ENCODE data around the gene SLC7A6OS.
"Not testable (repeated sequence)": the region's sequence is repeated elsewhere in the genome, so short reads cannot be mapped to it uniquely, and the experiment has no call there.

The SLC7A6OS gene

DNA sequence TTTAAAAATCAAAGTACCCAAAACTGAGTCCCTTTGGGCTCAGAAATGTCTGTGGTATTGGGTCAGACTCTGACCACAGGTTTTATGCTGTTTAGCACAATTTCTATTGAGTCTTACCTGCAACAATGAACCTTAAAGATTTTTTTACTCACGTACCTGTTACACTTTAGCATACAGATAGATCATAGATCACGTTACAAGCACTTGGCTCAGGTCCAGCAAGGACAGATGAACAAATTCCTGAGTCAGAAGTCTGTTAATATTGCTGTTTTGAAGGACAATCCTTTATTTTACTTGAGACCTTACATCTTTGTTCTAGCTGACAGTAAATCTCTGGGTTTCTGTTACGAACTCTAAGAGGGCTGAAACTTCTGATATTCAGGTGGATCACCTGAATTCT, 12.8 kb downstream of the SLC7A6OS start:
- no peak for DNase-seq

GRCh38 chr16:68296693-68297092, 14.1 kb downstream of the SLC7A6OS start:
- no peak for DNase-seq

DNA sequence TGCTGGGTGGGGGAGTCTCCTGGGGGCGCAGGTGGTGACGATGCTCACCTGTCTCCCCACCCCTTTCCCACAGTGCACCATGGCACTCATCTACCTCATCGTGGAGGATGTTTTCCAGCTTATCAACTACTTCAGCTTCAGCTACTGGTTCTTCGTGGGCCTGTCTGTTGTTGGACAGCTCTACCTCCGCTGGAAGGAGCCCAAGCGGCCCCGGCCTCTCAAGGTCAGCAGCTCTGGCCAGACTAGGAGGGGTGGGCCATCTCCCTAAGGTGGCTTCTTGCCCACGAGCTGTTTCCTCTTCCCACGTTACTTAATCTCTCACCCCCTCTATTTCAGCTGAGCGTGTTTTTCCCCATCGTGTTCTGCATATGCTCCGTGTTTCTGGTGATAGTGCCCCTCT, 14.5 kb downstream of the SLC7A6OS start:
- DNase-seq = no peak

DNA sequence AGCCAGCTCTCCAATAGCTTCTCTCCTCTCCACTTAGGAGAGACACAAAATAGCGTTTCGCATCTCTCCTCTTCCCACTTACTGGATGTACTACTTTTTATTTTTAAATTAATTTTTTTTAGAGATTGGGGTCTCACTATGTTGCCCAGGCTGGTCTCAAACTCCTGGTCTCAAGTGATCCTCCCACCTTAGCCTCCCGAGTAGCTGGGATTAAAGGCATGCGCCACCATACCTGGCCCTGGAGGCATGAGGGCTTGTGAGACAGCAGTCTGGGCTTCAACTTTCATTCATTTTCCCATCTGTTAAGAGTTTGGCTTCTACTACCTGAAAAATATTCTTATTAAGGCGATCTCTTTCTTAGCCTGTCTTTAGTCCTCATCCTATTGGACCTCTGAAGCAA, 18.3 kb downstream of the SLC7A6OS start:
- no peak for DNase-seq

GRCh38 chr16:68291227-68291626, 19.5 kb downstream of the SLC7A6OS start:
- no peak for DNase-seq

- DNase-seq = no peak
Measured at GRCh38 chr16:68290450-68290849, 20.3 kb downstream of the SLC7A6OS start.

DNA sequence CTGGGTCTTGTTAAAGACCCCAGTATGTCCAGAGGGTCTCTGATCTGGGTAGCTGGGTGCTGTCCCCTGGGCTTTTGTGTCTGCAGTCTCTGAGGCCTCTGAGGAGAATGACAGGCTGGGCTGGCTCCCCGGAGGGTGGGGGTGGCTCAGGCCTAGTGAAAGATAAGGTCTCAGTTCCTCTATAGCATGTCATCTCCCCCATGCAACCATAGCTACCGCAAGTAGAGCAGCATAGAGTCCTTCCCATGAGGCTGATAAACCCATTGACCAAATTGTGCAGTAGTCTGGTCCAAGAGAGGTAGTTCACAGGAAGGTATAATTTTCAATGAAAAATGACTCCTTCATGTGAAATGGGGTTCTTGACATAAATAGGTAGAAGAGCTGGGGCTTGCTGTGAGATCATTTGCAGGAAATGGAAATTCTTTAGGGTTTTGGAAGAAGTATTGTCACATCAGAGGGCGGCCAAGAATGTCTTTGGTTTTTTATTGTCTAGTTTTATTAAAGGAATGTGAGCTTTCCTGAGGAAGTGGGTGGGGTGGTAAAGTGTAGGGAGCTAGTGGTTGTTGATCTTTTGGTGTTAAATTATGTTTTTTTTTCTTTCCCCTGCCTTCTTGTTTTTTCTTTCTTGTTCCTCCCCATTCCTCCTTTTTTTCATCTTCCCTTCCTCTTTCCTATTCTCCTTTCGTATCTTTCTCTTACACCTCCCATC, 21.0 kb downstream of the SLC7A6OS start:
- peak; percentile 83 for DNase-seq

- no peak for DNase-seq
Measured at GRCh38 chr16:68289202-68289601, 21.5 kb downstream of the SLC7A6OS start.

DNA sequence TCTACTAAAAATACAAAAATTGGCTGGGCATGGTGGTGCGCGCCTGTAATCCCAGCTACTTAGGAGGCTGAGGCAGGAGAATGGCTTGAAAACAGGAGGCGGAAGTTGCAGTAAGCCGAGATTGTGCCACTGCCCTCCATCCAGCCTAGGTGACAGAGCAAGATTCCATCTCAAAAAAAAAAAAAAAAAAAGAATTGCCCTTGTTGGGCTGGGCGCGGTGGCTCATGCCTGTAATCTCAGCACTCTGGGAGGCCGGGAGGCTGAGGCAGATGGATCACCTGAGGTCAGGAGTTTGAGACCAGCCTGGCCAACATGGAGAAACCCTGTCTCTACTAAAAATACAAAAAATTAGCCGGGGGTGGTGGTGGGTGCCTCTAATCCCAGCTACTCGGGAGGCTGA, 21.9 kb downstream of the SLC7A6OS start:
- DNase-seq = not testable (repeated sequence)

DNA sequence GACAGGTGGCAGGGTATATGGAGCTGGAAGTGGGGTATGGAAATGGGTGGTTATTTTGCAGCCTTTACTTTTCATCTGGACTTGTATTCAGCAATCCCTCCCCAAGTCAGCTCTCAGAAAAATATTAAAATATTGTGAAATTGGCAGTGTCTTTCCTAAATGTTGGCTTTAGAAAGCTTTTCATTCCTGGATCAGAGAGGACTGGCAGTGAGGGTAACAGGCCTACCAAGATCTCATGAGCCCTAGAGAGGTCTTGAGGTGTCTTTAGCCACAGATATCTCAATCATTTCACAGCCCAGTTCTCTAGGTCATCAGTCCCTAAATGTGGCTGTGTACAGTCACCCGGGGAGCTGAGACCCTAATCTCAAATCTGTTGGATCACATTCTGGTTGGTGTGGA, 22.5 kb downstream of the SLC7A6OS start:
- DNase-seq = no peak

DNA sequence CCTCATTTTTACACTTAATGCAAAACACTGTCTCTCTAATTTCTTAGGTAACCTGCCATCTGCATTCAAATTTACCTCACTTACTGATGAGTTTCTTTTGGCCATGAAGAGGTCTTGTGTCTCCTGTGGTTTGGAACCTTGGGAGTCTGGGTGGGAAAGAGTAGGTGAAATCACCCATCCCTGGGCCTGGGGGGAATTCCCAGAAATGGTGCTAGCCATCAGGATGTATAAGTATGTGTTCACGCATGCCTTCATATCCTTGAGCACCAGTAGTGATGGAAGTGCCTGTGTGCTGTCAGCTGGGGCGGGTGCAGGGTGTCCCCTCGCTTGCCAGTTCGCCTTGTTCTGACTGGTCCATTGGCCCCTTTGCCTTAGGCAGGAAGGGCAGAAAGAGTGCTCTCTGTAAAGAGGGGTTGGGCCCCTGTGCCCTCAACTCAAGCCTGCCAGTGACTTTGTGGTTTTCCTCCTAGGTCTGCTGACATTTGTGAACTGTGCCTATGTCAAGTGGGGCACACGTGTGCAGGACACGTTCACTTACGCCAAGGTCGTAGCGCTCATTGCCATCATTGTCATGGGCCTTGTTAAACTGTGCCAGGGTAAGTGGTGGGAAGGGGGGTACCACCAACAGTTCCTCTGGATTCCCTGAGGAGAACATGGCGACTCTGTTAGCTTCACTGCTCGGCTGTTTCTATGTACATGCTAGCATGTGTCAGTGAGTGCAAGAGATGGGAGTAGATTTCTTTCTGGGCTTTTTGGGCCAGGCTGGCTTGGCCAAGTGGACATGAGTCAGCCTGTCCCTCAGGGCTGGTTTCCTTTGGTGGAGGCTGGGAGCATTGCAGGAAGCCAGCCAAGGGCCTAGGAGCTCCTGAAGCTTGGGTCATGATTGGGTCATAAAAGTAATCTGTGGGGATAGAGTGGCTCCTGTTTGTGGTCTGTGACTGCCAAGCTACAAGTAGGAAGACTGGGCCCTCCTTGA, 23.2 kb downstream of the SLC7A6OS start:
- DNase-seq = no peak

DNA sequence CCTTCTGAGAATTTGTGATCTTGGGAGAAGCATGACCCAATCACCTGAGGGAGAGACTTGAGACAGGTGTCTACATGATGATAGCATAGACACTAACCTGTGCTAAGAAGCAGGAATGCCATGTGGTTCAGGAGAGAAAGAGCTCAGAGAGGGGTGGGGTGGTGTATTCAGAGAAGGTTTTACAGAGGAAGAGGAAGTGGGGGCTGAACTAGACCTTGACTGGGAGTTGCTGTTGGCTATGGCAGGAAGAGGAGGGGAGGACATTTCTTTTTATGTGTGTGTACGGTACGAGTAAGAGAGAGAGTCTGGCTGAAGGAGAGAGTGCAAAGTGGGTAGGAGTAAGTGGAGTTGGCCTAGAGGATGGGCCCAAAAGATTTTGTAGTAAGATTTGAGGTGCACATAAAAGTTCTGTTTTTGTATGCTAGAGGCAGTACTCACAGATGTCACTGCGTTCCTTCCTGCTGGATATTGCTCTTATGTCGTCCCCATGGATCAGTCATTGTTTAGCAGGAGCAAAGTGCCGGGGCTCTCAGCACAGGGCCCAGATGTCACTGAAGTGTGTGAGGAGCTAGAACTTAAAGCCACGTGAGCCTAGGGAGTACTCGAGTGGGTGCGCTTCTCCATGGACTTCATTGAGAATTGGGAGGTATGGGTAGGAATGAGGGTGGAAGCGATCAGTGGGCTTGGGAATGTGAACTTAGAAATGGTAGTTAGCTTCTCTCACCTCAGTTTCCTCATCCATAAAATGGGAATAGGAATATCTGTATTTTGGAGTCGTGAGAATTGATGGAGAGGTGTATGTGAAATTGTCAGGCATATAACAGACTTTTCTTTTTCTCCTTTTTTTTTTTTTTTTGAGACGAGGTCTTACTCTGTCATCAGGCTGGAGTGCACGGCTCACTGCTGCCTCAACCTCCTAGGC, 24.3 kb downstream of the SLC7A6OS start:
- DNase-seq = peak; percentile 78

DNA sequence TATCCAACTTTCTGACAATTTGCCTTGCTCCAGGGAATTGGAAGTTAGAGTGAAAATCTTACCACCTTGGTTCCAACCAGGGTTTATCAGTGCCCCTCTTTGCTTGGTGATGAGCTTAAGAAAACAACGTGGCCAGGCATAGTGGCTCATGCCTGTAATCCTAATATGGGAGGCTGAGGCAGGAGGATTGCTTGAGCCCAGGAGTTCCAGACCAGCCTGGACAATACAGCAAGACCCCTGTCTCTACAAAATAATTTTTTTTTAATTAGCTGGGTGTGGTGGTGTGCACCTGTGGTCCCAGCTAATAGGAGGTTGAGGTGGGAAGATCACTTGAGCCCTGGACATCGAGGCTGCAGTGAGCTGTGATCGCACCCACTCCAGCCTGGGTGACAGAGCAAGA, 25.1 kb downstream of the SLC7A6OS start:
- DNase-seq = no peak

DNA sequence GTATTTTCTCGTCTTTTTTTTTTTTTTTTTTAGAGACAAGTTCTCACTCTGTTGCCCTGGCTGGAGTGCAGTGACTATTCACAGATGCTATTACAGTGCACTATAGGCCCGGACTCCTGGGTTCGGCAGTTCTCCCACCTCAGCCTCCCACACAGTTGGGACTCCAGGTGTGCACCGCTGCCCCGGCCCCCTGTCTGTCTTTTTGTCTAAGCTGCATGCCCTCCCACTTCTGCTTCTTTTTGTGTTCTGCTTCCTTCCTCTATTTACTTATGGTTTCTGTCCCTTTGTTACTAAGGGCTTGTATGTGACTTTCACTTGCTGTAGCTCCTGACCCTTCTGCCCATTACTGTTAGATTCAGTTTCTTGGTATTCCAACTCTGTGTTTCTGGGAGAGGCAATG, 25.9 kb downstream of the SLC7A6OS start:
- peak; percentile 74 for DNase-seq

GRCh38 chr16:68283801-68284598, 26.7 kb downstream of the SLC7A6OS start:
- no peak for DNase-seq

DNA sequence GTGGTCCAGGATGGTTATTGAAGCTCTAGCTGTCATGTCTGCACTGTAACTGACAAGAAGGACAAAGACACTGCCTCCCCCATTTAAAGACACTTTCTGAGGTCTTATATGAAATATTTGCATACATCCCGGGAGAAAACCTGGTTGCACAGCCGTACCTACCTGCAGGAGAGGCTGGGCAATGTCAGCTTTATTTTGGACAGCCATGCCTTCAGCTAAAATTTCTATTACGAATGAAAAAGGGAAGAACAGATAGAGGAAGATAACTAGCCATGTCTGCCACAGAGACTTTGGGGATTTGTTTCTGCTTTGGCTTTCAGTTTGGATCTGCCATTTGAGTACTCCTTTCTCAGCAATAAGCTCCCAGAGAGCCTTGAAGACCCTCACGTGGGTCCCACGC, 27.4 kb downstream of the SLC7A6OS start:
- no peak for DNase-seq

GRCh38 chr16:68282064-68282452, 28.7 kb downstream of the SLC7A6OS start:
- DNase-seq = no peak

DNA sequence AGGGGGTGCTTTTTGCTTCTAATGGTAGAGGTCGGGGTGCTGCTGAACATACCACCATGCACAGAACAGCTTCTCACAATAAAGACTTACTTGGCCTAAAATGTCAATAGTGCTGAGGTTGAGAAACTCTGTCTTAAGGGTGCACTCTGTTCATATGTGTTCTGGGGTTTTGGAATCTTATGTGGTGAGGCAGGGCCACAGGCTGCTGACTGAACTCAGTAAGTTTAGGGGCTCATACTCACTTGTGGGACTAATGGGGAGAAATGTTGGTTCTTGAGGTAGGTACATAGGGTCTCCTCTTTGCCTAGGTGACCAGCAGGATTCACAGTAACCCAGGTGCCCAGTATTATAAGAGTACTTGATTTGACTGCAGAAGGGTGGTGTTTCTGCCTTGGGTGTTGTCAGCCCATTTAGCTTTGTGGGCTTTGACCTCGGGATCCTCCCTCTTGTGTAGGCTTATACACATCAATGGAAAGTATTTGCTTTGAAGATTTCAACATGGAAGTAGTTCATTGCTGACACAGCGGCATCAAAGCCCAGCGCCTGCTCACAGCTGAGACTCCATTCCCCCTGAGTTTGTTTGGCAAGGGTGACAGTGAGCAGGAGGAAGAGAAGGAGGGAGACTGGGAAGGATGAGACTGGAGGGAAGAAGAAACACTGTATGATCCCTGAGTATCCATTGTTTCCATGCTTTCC, 29.2 kb downstream of the SLC7A6OS start:
- DNase-seq = no peak

GRCh38 chr16:68279726-68280558, 30.8 kb downstream of the SLC7A6OS start:
- peak; percentile 70 for DNase-seq

GRCh38 chr16:68276223-68276622, 34.5 kb downstream of the SLC7A6OS start:
- no peak for DNase-seq
